CD4-positive, alpha-beta memory T cell (primary cell): ENCODE results near the gene RRH. TPM values are rescaled to one million over a fixed set of nuclear protein-coding genes. Genes with fewer than 3 reads are reported as not detected.
A peak's percentile ranks its signal among the peaks of the same experiment; 100 is the strongest.

Source experiments
- CTCF ChIA-PET: fragments of 350-600 bp; sonication (Branson Sonifier 250); formaldehyde crosslinking; loops from one replicate; lab custom pipeline; 2021; ENCODE audit warnings: inconsistent platforms; ENCODE audit not compliant: partially characterized antibody; lab: Charles Lee
- POLR2A ChIA-PET: fragments of 350-600 bp; sonication (Branson Sonifier 250); formaldehyde crosslinking; loops from one replicate; lab custom pipeline; 2021; ENCODE audit not compliant: partially characterized antibody; lab: Charles Lee
- DNase-seq, 5 donors: peaks; one replicate each; pipeline versions ENCODE4 v3.0.0 to v3.0.0-alpha.2; 2020 to 2022; ENCODE audit warnings: mixed read lengths in 1 of 5
- H3K27ac ChIP-seq: one replicate; pipeline ENCODE4 v1.7.0; 2013; ENCODE audit warnings: low read depth, low read length
- H3K27me3 ChIP-seq: 2 replicates; pipeline ENCODE4 v1.7.0; 2013; ENCODE audit warnings: mild to moderate bottlenecking, low read length, moderate library complexity; ENCODE audit not compliant: insufficient read depth
- H3K36me3 ChIP-seq: 2 replicates; pipeline ENCODE4 v1.7.0; 2013; ENCODE audit warnings: mild to moderate bottlenecking, low read length, moderate library complexity; ENCODE audit not compliant: insufficient read depth
- H3K4me1 ChIP-seq: 2 replicates; pipeline ENCODE4 v1.7.0; 2013; ENCODE audit warnings: mild to moderate bottlenecking, low read length, moderate library complexity; ENCODE audit not compliant: insufficient read depth
- H3K4me3 ChIP-seq, 2 donors: one replicate each; pipeline ENCODE4 v1.7.0; 2013; ENCODE audit warnings: low read length in 2 of 2, mild to moderate bottlenecking in 1 of 2
- H3K9me3 ChIP-seq, 2 donors: one replicate each; pipeline ENCODE4 v1.7.0; 2013; ENCODE audit warnings: low read length in 2 of 2, control low read depth in 1 of 2; ENCODE audit not compliant: control insufficient read depth in 1 of 2
- H3K27ac Mint-ChIP-seq, 7 donors: one replicate each; pipeline ENCODE4 v1.8.0; 2020 to 2021; ENCODE audit warnings: mixed read lengths in 7 of 7, mild to moderate bottlenecking in 6 of 7, inconsistent platforms in 3 of 7, moderate library complexity in 3 of 7
- H3K27me3 Mint-ChIP-seq, 2 donors: one replicate each; pipeline ENCODE4 v1.8.0; 2020 to 2021; ENCODE audit warnings: mixed read lengths in 2 of 2
- H3K36me3 Mint-ChIP-seq, 2 donors: one replicate each; pipeline ENCODE4 v1.8.0; 2020 to 2021; ENCODE audit warnings: mixed read lengths in 2 of 2, inconsistent platforms in 1 of 2, mild to moderate bottlenecking in 1 of 2
- H3K4me1 Mint-ChIP-seq, 4 donors: one replicate each; pipeline ENCODE4 v1.8.0; 2020 to 2021; ENCODE audit warnings: mixed read lengths in 4 of 4, mild to moderate bottlenecking in 1 of 4
- H3K4me3 Mint-ChIP-seq, 8 donors: one replicate each; pipeline ENCODE4 v1.8.0; 2020 to 2021; ENCODE audit warnings: mixed read lengths in 8 of 8, mild to moderate bottlenecking in 7 of 8, moderate library complexity in 6 of 8, inconsistent platforms in 3 of 8
- H3K9me3 Mint-ChIP-seq, 8 donors: one replicate each; pipeline ENCODE4 v1.8.0; 2020 to 2021; ENCODE audit warnings: mixed read lengths in 8 of 8, mild to moderate bottlenecking in 5 of 8, inconsistent platforms in 3 of 8, moderate library complexity in 1 of 8
- intact Hi-C: fragments of 100-400 bp; cut with micrococcal nuclease; formaldehyde crosslinking; loops from one replicate; pipeline ENCODE4 v1.15.1; 2023
- polyA plus RNA-seq, 2 donors: library from polyadenylated mRNA; unstranded; fragments of 300-500 nt; fragmentation: Illumina TruSeq; gene quantifications; one replicate each; pipeline ENCODE4 v1.2.3, GENCODE V29; 2021
- total RNA-seq, 2 experiments: library from RNA; stranded (reverse); gene quantifications; one replicate each; pipeline ENCODE4 v1.2.3, GENCODE V29; 2021

Gene RRH
- total and polyA plus RNA-seq, 4 experiments from 2014 or later = 0.30 TPM; not detected in 3

- Mint-ChIP-seq H3K4me3 (no peak within 1 kb of the TSS), H3K4me1 (no peaks in the 10 kb centered on the region), H3K27me3 (peaks cover 0 to 1% of the 10 kb centered on the region in 2 donors), H3K9me3 (peaks cover 0 to 9% (median 1%) of the 10 kb centered on the region in 8 donors), H3K36me3 (no peaks in the 10 kb centered on the region), H3K27ac (no peak within 1 kb of the TSS)
- intact Hi-C loops = no loop called here
- CTCF ChIA-PET = interaction anchor here (1.3 to 1.4 kb wide), 2 partner anchors 72 to 379 kb away, joined by 3 read pairs; partner anchors contain the start of gene PLA2G12A
- no peaks in the 10 kb centered on the region for H3K4me1 ChIP-seq
- DNase-seq = no peak
- H3K27me3 ChIP-seq = no peaks in the 10 kb centered on the region
- H3K9me3 ChIP-seq = no peaks in the 10 kb centered on the region
- no peaks in the 10 kb centered on the region for H3K36me3 ChIP-seq
- POLR2A ChIA-PET = no interaction called here
- no peak within 1 kb of the TSS for H3K4me3 ChIP-seq
- no peak within 1 kb of the TSS for H3K27ac ChIP-seq
Measured at GRCh38 chr4:109801895-109802319, 25.9 kb upstream of the RRH start, which contains the start of gene CFI. Gene CFI, minus strand, starts transcription at chr4:109801999. Its CDS starts 28 bp downstream, at chr4:109801971.

GRCh38 chr4:109803924-109804571, 23.7 kb upstream of the RRH start:
- no peak overlapping the region for H3K4me3 ChIP-seq
- no peak overlapping the region for H3K27ac Mint-ChIP-seq
- H3K36me3 Mint-ChIP-seq = no peaks in the 10 kb centered on the region
- ChIA-PET POLR2A (no interaction called here), CTCF (interaction anchor here (0.5 to 3.0 kb wide), 15 partner anchors 9 to 1120 kb away, joined by 3 to 18 read pairs (median 4); partner anchors contain the start of genes CASP6 and SEC24B)
- no peaks in the 10 kb centered on the region for H3K4me1 ChIP-seq
- H3K27me3 Mint-ChIP-seq = peaks cover 0 to 1% of the 10 kb centered on the region in 2 donors
- H3K4me3 Mint-ChIP-seq = no peak overlapping the region
- H3K36me3 ChIP-seq = no peaks in the 10 kb centered on the region
- H3K9me3 Mint-ChIP-seq = no peaks in the 10 kb centered on the region
- no peak overlapping the region for H3K27ac ChIP-seq
- intact Hi-C loops = loop anchor here (1.0 kb wide), 2 partner anchors 377 to 382 kb away; no protein-coding TSS in a partner anchor
- DNase-seq = peak in 3 of 5 donors; percentile 16 to 29 (median 26)
- no peaks in the 10 kb centered on the region for H3K4me1 Mint-ChIP-seq
- no peaks in the 10 kb centered on the region for H3K9me3 ChIP-seq
- no peaks in the 10 kb centered on the region for H3K27me3 ChIP-seq

- POLR2A ChIA-PET = no interaction called here
- Histone ChIP-seq H3K9me3 (no peaks in the 10 kb centered on the region), H3K4me3 (no peak overlapping the region), H3K36me3 (no peaks in the 10 kb centered on the region), H3K4me1 (peaks cover 3% of the 10 kb centered on the region), H3K27ac (no peak overlapping the region), H3K27me3 (no peaks in the 10 kb centered on the region)
- peaks cover under 1 to 3% (median 2%) of the 10 kb centered on the region in 4 donors for H3K4me1 Mint-ChIP-seq
- H3K27ac Mint-ChIP-seq = no peak overlapping the region
- intact Hi-C loops = no loop called here
- H3K36me3 Mint-ChIP-seq = no peaks in the 10 kb centered on the region
- peaks cover 0 to 1% of the 10 kb centered on the region in 2 donors for H3K27me3 Mint-ChIP-seq
- H3K9me3 Mint-ChIP-seq = no peaks in the 10 kb centered on the region
- DNase-seq = no peak
- no peak overlapping the region for H3K4me3 Mint-ChIP-seq
- CTCF ChIA-PET = interaction anchor here (0.7 to 1.5 kb wide), 2 partner anchors 377 to 1159 kb away, joined by 4 read pairs; partner anchors contain the start of gene OSTC
Measured at GRCh38 chr4:109809655-109810054, 18.1 kb upstream of the RRH start.

GRCh38 chr4:109810552-109811387, 17.0 kb upstream of the RRH start:
- intact Hi-C loops = no loop called here
- no peaks in the 10 kb centered on the region for H3K9me3 Mint-ChIP-seq

GRCh38 chr4:109811707-109812106, 16.1 kb upstream of the RRH start:
- intact Hi-C loops = no loop called here
- POLR2A ChIA-PET = no interaction called here

More at GRCh38 chr4:109810552-109811387, 17.0 kb upstream of the RRH start:
- no peaks in the 10 kb centered on the region for H3K36me3 ChIP-seq
- H3K4me1 ChIP-seq = peaks cover 8% of the 10 kb centered on the region
- H3K27ac Mint-ChIP-seq = peak overlapping the region in 1 of 7 donors; percentile 67
- H3K27me3 Mint-ChIP-seq = peaks cover 0 to 1% of the 10 kb centered on the region in 2 donors
- no peak for DNase-seq
- peaks cover 4 to 14% (median 8%) of the 10 kb centered on the region in 4 donors for H3K4me1 Mint-ChIP-seq
- no peaks in the 10 kb centered on the region for H3K27me3 ChIP-seq
- no peaks in the 10 kb centered on the region for H3K9me3 ChIP-seq
- POLR2A ChIA-PET = no interaction called here
- CTCF ChIA-PET = interaction anchor here (0.7 kb wide), 1 partner anchor 1160 kb away, joined by 4 read pairs; the partner anchor contains the start of gene OSTC
- H3K4me3 ChIP-seq = no peak overlapping the region
- H3K36me3 Mint-ChIP-seq = peaks cover 0 to 10% of the 10 kb centered on the region in 2 donors
- H3K4me3 Mint-ChIP-seq = no peak overlapping the region
- no peak overlapping the region for H3K27ac ChIP-seq

GRCh38 chr4:109815151-109816081, 12.4 kb upstream of the RRH start, which contains the start of gene GAR1:
Gene GAR1, plus strand, starts transcription at chr4:109815762. Its CDS starts 403 bp downstream, at chr4:109816165.
- Histone ChIP-seq H3K9me3 (no peaks in the 10 kb centered on the region), H3K27me3 (no peaks in the 10 kb centered on the region), H3K36me3 (peaks cover 16% of the 10 kb centered on the region), H3K27ac (peak within 1 kb of the TSS; percentile 93), H3K4me1 (peaks cover 22% of the 10 kb centered on the region), H3K4me3 (peak within 1 kb of the TSS; percentile 98 to 100)
- peaks cover 27 to 44% (median 36%) of the 10 kb centered on the region in 4 donors for H3K4me1 Mint-ChIP-seq
- H3K27me3 Mint-ChIP-seq = no peaks in the 10 kb centered on the region
- ChIA-PET POLR2A (interaction anchor here (1.2 to 2.8 kb wide), 5 partner anchors 85 to 381 kb away, joined by 3 to 23 read pairs (median 9); partner anchors contain the start of genes MCUB, PLA2G12A and SEC24B), CTCF (interaction anchor here (1.0 to 3.4 kb wide), 6 partner anchors 10 to 392 kb away, joined by 3 to 17 read pairs (median 4); partner anchors contain the start of genes MCUB and SEC24B)
- peaks cover 16 to 46% of the 10 kb centered on the region in 2 donors for H3K36me3 Mint-ChIP-seq
- peak; percentile 85 to 93 (median 87) for DNase-seq
- intact Hi-C loops = loop anchor here (1.0 to 2.0 kb wide), 7 partner anchors 85 to 1195 kb away; partner anchors contain the start of genes CASP6, MCUB, OSTC and PLA2G12A
- peak within 1 kb of the TSS; percentile 97 to 99 (median 98) for H3K4me3 Mint-ChIP-seq
- H3K9me3 Mint-ChIP-seq = no peaks in the 10 kb centered on the region
- peak within 1 kb of the TSS; percentile 97 to 99 (median 99) for H3K27ac Mint-ChIP-seq

More at GRCh38 chr4:109811707-109812106, 16.1 kb upstream of the RRH start:
- Mint-ChIP-seq H3K36me3 (peaks cover 0 to 13% of the 10 kb centered on the region in 2 donors), H3K27ac (no peak overlapping the region), H3K9me3 (no peaks in the 10 kb centered on the region), H3K4me1 (peaks cover 12 to 23% (median 17%) of the 10 kb centered on the region in 4 donors), H3K4me3 (no peak overlapping the region), H3K27me3 (no peaks in the 10 kb centered on the region)
- Histone ChIP-seq H3K4me3 (no peak overlapping the region), H3K9me3 (no peaks in the 10 kb centered on the region), H3K27ac (no peak overlapping the region), H3K36me3 (no peaks in the 10 kb centered on the region), H3K4me1 (peaks cover 17% of the 10 kb centered on the region), H3K27me3 (no peaks in the 10 kb centered on the region)
- CTCF ChIA-PET = no interaction called here
- DNase-seq = no peak
